Measurements from ENCODE around the gene MAB21L4. TPM values are rescaled to one million over a fixed set of nuclear protein-coding genes. Genes with fewer than 3 reads are reported as not detected.

The MAB21L4 gene
- total RNA-seq, 2 experiments from 2014 or later = not detected

DNA sequence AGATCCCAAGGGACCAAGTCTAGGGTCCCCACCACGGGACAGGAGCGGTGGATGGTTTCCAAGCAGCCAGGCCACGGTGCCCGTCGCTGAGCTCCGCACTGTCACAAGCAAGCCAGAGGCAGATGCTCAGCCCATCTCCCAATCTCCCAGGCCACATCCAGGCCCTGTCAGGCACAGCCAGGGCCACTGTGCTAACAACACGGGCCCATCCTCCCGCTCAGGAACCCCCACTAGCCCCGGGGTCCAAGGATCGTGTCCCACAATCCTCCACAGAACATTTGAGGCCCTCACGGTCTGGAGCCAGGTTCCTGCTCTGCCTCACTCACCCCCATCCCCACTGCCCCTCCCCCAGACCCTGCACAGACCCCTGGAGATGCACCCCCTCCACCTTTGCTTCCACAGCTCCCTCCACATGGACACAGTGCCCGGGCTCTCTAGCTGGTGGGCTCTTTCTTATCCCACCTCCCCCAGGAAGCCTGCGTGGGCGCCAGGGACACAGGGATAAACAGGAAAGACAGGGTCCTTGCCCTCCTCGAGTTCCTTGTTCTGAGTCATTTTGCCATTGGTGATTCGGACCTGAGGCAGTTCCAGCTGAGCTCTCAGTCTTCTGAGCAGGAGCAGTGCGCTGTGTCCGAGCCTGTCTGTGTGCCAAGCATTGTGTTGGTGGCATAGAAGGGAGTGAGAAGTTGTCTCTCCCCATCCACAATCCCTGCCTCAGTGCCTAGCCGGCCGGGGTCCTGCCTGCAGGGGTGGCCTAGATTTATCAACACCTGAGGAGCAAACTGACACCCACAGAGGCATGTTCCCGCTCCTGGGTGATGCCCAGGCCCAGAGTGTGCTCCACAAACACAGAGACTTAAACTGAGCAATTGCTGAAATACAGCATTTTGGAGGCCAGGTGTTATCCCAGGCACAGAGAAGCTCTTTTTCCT is 17.2 kb upstream of the MAB21L4 start:
- Mint-ChIP-seq H3K27me3 (ENCODE audit: low read depth) (peaks cover 10% of the 10 kb centered on the region), H3K36me3 (ENCODE audit: low read depth) (no peaks in the 10 kb centered on the region), H3K4me3 (no peak overlapping the region), H3K27ac (no peak overlapping the region), H3K9me3 (no peaks in the 10 kb centered on the region), H3K4me1 (ENCODE audit: low read depth) (no peaks in the 10 kb centered on the region)
- CTCF ChIA-PET = interaction anchor here (0.7 to 1.6 kb wide), 5 partner anchors 61 to 242 kb away, joined by 3 to 6 read pairs (median 3); no protein-coding TSS in a partner anchor
- DNase-seq = no peak
- intact Hi-C loops (cut with micrococcal nuclease) = loop anchor here (10.0 kb wide), 2 partner anchors 72 to 162 kb away; no protein-coding TSS in a partner anchor

- Mint-ChIP-seq H3K27ac (no peak overlapping the region), H3K36me3 (ENCODE audit: low read depth) (no peaks in the 10 kb centered on the region), H3K9me3 (no peaks in the 10 kb centered on the region), H3K27me3 (ENCODE audit: low read depth) (peaks cover 10% of the 10 kb centered on the region), H3K4me1 (ENCODE audit: low read depth) (no peaks in the 10 kb centered on the region), H3K4me3 (no peak overlapping the region)
- CTCF ChIA-PET = interaction anchor here (1.6 kb wide), 1 partner anchor 60 kb away, joined by 3 read pairs; no protein-coding TSS in a partner anchor
- intact Hi-C loops (cut with micrococcal nuclease) = loop anchor here (10.0 kb wide), 2 partner anchors 73 to 163 kb away; no protein-coding TSS in a partner anchor
- no peak for DNase-seq
These were observed 15.8 kb upstream of the MAB21L4 start for GRCh38 chr2:240911641-240912265.

- CTCF ChIA-PET = no interaction called here
- Mint-ChIP-seq H3K27ac (no peak overlapping the region), H3K4me3 (no peak overlapping the region), H3K4me1 (ENCODE audit: low read depth) (no peaks in the 10 kb centered on the region), H3K27me3 (ENCODE audit: low read depth) (peaks cover 5% of the 10 kb centered on the region), H3K36me3 (ENCODE audit: low read depth) (no peaks in the 10 kb centered on the region), H3K9me3 (no peaks in the 10 kb centered on the region)
- intact Hi-C loops (cut with micrococcal nuclease) = no loop called here
- no peak for DNase-seq
These were observed 13.4 kb upstream of the MAB21L4 start for GRCh38 chr2:240909216-240909974.

DNA sequence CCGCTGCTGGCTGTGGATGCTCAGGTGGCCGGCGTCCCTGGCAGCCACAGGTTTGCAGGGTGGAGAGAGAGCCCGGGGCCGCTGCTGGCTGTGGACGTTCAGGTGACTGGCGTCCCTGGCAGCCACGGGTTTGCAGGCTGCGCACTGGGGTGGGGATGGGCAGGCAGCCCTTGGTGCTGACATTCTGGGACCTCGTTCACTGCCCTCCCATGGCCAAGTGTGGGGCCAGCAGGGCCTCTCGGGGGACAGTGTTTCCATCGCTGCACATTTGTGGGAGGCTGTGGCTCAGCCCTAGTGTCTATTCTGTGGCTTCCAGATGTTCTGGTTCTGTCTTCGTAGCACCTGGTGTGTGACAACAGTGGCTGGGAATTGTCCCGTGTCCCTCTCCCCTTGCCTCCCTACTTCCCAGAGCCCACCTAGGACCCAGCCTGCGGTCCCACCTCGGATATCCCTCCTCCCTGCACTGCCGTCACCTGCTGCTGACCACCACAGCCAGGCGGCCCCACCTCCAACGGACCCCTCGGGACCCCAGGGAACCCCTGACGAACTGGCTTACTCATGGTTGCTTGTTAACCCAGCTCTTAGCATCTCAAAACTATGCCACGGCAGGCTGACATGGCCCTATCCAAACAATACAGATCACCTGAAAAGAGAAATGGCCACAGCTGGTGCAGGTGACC is 11.1 kb upstream of the MAB21L4 start:
- Mint-ChIP-seq H3K36me3 (ENCODE audit: low read depth) (no peaks in the 10 kb centered on the region), H3K27me3 (ENCODE audit: low read depth) (peaks cover 2% of the 10 kb centered on the region), H3K27ac (no peak overlapping the region), H3K9me3 (no peaks in the 10 kb centered on the region), H3K4me3 (no peak overlapping the region), H3K4me1 (ENCODE audit: low read depth) (no peaks in the 10 kb centered on the region)
- no peak for DNase-seq
- intact Hi-C loops (cut with micrococcal nuclease) = no loop called here
- CTCF ChIA-PET = no interaction called here

GRCh38 chr2:240906141-240906910 is 10.4 kb upstream of the MAB21L4 start, which contains the start of gene CROCC2:
TSS of gene CROCC2 (plus strand) at chr2:240906336. CDS start at chr2:240906514, 178 bp downstream.
- Mint-ChIP-seq H3K27ac (no peak within 1 kb of the TSS), H3K27me3 (ENCODE audit: low read depth) (no peaks in the 10 kb centered on the region), H3K4me3 (no peak within 1 kb of the TSS), H3K4me1 (ENCODE audit: low read depth) (no peaks in the 10 kb centered on the region), H3K9me3 (no peaks in the 10 kb centered on the region), H3K36me3 (ENCODE audit: low read depth) (no peaks in the 10 kb centered on the region)
- CTCF ChIA-PET = no interaction called here
- intact Hi-C loops (cut with micrococcal nuclease) = no loop called here
- no peak for DNase-seq

DNA sequence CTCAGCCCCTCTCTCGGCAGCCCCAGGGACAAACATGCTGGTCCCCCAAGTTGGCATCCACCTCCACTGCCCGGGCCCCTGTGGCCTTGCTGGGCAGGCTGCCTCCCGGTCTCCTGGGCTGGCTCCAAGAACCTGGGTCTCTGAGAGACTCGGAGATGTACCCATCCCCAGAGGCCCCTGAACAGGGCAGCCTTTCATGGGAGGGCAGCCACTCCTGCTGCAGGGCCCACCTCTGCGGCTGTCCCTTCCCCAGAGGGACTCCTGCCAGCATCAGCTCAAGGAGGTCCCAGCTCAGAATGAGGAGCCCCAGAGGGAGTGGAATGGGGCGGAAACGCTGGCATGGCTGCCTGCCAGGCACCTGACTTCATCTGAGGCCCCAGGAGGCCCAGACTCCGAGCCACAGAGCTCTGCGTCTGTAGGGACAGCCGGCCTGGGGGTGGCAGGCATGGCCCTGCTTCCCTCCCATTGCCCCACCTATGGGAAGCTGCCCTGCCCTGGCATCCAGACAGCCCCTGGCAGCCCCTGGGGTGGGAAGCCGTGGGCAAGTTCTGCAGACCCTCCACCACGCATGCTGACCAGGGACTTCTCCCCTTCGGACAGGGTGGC is 9.3 kb upstream of the MAB21L4 start:
- CTCF ChIA-PET = no interaction called here
- Mint-ChIP-seq H3K4me3 (no peak overlapping the region), H3K36me3 (ENCODE audit: low read depth) (no peaks in the 10 kb centered on the region)

GRCh38 chr2:240904216-240905175 is 8.5 kb upstream of the MAB21L4 start:
- CTCF ChIA-PET = no interaction called here
- no peaks in the 10 kb centered on the region for H3K9me3 Mint-ChIP-seq
- no peaks in the 10 kb centered on the region for H3K27me3 Mint-ChIP-seq (ENCODE audit: low read depth)
- no peaks in the 10 kb centered on the region for H3K4me1 Mint-ChIP-seq (ENCODE audit: low read depth)
- no peak overlapping the region for H3K4me3 Mint-ChIP-seq
- no peaks in the 10 kb centered on the region for H3K36me3 Mint-ChIP-seq (ENCODE audit: low read depth)
- H3K27ac Mint-ChIP-seq = no peak overlapping the region
- intact Hi-C loops (cut with micrococcal nuclease) = no loop called here
- no peak for DNase-seq

More for the DNA sequence above, 9.3 kb upstream of the MAB21L4 start:
- DNase-seq = no peak
- Mint-ChIP-seq H3K27ac (no peak overlapping the region), H3K4me1 (ENCODE audit: low read depth) (no peaks in the 10 kb centered on the region), H3K27me3 (ENCODE audit: low read depth) (no peaks in the 10 kb centered on the region), H3K9me3 (no peaks in the 10 kb centered on the region)
- intact Hi-C loops (cut with micrococcal nuclease) = no loop called here

- H3K27me3 Mint-ChIP-seq (ENCODE audit: low read depth) = no peaks in the 10 kb centered on the region
- intact Hi-C loops (cut with micrococcal nuclease) = no loop called here
- H3K36me3 Mint-ChIP-seq (ENCODE audit: low read depth) = no peaks in the 10 kb centered on the region
- CTCF ChIA-PET = no interaction called here
- H3K27ac Mint-ChIP-seq = no peak overlapping the region
- no peak overlapping the region for H3K4me3 Mint-ChIP-seq
- DNase-seq = no peak
- H3K4me1 Mint-ChIP-seq (ENCODE audit: low read depth) = no peaks in the 10 kb centered on the region
- H3K9me3 Mint-ChIP-seq = no peaks in the 10 kb centered on the region
These were observed 7.5 kb upstream of the MAB21L4 start for GRCh38 chr2:240903191-240904060.

GRCh38 chr2:240902615-240903041 is 6.7 kb upstream of the MAB21L4 start:
- Mint-ChIP-seq H3K36me3 (ENCODE audit: low read depth) (no peaks in the 10 kb centered on the region), H3K4me3 (no peak overlapping the region), H3K4me1 (ENCODE audit: low read depth) (no peaks in the 10 kb centered on the region), H3K27me3 (ENCODE audit: low read depth) (no peaks in the 10 kb centered on the region), H3K27ac (no peak overlapping the region), H3K9me3 (no peaks in the 10 kb centered on the region)
- DNase-seq = no peak
- CTCF ChIA-PET = no interaction called here
- intact Hi-C loops (cut with micrococcal nuclease) = no loop called here

Measured in activated naive CD4-positive, alpha-beta T cell treated with anti-CD3 and anti-CD28 coated beads for 36 hours (primary cell).